ENCODE data around the gene SYT7. TPM values are rescaled to one million over a fixed set of nuclear protein-coding genes. Genes with fewer than 3 reads are reported as not detected.

Gene SYT7
- polyA plus RNA-seq, 2 of the 4 experiments (the other 2 are of a cell fraction): 0.37 to 1.0 TPM

DNA sequence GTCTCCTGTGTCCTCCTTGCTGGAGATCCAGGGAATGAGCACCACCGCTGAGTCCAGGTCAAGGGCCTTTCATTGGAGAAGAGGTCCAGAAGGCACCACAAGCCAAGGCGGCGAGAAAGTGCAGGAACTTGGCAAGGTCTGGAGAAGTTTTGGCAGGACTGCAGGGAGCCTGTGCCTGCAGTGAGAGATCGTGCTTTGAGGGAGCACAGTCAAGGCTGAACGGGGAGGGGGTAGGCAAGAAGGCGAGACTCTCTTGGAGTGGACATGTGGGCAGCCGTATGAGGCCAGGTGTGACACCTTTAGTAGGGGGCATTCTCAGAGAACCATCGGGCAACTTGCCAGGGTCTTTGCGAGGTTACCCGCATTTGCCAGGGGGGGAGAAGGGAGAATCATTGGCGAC is 41.9 kb downstream of the SYT7 start (continued):
- TF ChIP-seq HDAC2 (IDR thresholded peaks at IDR 0.05) (no peak), PHF8 (IDR thresholded peaks at IDR 0.05; ENCODE audit: borderline replicate concordance, low read depth) (no peak), HOXA7 (CRISPR knock-in tag; IDR thresholded peaks at IDR 0.05) (no peak)
- TF ChIP-seq, protein P1, sequence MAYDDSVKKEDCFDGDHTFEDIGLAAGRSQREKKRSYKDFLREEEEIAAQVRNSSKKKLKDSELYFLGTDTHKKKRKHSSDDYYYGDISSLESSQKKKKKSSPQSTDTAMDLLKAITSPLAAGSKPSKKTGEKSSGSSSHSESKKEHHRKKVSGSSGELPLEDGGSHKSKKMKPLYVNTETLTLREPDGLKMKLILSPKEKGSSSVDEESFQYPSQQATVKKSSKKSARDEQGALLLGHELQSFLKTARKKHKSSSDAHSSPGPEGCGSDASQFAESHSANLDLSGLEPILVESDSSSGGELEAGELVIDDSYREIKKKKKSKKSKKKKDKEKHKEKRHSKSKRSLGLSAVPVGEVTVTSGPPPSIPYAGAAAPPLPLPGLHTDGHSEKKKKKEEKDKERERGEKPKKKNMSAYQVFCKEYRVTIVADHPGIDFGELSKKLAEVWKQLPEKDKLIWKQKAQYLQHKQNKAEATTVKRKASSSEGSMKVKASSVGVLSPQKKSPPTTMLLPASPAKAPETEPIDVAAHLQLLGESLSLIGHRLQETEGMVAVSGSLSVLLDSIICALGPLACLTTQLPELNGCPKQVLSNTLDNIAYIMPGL (CRISPR knock-in tag; IDR thresholded peaks at IDR 0.05; ENCODE audit: borderline replicate concordance): no peak

DNA sequence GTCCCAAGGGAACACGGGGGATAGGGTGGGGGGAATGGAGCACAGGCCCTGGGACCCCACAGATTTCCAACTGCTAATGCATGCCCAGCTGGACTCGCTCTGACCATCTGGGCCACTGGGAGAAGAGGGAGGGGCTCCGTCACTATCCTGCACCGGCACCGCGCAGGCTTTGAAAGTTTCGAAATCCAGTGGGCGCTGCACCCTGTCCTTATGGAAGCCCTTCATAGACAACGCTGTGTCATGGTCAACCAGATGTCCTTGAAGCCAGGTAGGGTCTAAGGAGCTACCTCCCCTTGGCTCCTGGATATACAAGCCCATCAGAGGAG is 42.3 kb downstream of the SYT7 start:
- WGBS (ENCODE audit: missing lambda C conversion rate): 86% methylated on average over 9 of the region's 9 CpGs
- H3K4me3 ChIP-seq: no peak overlapping the region
- H3K4me2 ChIP-seq: no peak overlapping the region
- DNase-seq (ENCODE audit: low read depth in 1 of 2, low spot score in 1 of 2) (no peak), FAIRE-seq (no peak), ATAC-seq (no peak)
- ChIA-PET CTCF (interaction anchor here (1.1 to 2.1 kb wide), 4 partner anchors 13 to 92 kb away, joined by 3 to 13 read pairs (median 4); no protein-coding TSS in a partner anchor), POLR2A (no interaction called here)
- H3K9me3 ChIP-seq: no peaks in the 10 kb centered on the region
- TF ChIP-seq KDM5A (IDR thresholded peaks at IDR 0.05) (no peak), RNF2 (IDR thresholded peaks at IDR 0.05; ENCODE audit: borderline replicate concordance, low read depth) (no peak), HOXB5 (CRISPR knock-in tag; IDR thresholded peaks at IDR 0.05) (no peak), MAZ (IDR thresholded peaks at IDR 0.05; ENCODE audit: borderline replicate concordance, low read depth, low read length) (no peak), RCOR1 (IDR thresholded peaks at IDR 0.05; ENCODE audit: low read depth, low read length) (no peak), KDM1A (IDR thresholded peaks at IDR 0.05; ENCODE audit: low read depth) (no peak), FOSB (CRISPR knock-in tag; IDR thresholded peaks at IDR 0.05) (no peak), FOXS1 (CRISPR knock-in tag; IDR thresholded peaks at IDR 0.05) (no peak), EHF (CRISPR knock-in tag; IDR thresholded peaks at IDR 0.05) (no peak), CEBPB (IDR thresholded peaks at IDR 0.05) (no peak)
- TF ChIP-seq, protein P2, sequence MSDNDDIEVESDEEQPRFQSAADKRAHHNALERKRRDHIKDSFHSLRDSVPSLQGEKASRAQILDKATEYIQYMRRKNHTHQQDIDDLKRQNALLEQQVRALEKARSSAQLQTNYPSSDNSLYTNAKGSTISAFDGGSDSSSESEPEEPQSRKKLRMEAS (IDR thresholded peaks at IDR 0.05): no peak
- TF ChIP-seq, protein P3, sequence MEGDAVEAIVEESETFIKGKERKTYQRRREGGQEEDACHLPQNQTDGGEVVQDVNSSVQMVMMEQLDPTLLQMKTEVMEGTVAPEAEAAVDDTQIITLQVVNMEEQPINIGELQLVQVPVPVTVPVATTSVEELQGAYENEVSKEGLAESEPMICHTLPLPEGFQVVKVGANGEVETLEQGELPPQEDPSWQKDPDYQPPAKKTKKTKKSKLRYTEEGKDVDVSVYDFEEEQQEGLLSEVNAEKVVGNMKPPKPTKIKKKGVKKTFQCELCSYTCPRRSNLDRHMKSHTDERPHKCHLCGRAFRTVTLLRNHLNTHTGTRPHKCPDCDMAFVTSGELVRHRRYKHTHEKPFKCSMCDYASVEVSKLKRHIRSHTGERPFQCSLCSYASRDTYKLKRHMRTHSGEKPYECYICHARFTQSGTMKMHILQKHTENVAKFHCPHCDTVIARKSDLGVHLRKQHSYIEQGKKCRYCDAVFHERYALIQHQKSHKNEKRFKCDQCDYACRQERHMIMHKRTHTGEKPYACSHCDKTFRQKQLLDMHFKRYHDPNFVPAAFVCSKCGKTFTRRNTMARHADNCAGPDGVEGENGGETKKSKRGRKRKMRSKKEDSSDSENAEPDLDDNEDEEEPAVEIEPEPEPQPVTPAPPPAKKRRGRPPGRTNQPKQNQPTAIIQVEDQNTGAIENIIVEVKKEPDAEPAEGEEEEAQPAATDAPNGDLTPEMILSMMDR (IDR thresholded peaks at IDR 0.05): no peak
- TF ChIP-seq, protein P4, sequence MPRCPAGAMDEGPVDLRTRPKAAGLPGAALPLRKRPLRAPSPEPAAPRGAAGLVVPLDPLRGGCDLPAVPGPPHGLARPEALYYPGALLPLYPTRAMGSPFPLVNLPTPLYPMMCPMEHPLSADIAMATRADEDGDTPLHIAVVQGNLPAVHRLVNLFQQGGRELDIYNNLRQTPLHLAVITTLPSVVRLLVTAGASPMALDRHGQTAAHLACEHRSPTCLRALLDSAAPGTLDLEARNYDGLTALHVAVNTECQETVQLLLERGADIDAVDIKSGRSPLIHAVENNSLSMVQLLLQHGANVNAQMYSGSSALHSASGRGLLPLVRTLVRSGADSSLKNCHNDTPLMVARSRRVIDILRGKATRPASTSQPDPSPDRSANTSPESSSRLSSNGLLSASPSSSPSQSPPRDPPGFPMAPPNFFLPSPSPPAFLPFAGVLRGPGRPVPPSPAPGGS (IDR thresholded peaks at IDR 0.05): no peak
- no peak overlapping the region for H3K27ac ChIP-seq
- peaks cover 25% of the 10 kb centered on the region for H3K4me1 ChIP-seq

DNA sequence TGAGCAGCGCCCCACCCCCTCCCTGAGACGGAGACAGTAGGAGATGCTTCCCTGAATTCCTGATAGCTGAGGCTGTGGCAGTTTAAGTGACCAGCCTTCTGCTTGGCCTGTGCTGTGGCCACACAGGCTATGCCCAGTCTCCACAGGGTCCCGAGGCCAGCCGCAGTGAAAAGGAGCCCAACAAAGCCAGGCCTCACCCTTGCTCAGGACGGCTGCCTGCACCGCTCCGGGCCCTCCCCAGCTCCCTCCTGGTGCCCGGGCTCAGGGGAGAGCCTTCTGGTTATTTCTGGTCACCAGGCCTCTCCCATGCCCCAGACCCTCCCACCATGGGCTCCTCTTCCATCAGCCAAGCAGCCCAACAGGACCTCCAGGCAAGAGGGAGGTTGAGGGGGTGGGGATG is 43.5 kb downstream of the SYT7 start:
- POLR2A ChIA-PET: no interaction called here
- WGBS (ENCODE audit: missing lambda C conversion rate): 81% methylated on average over 6 of the region's 8 CpGs
- ATAC-seq: no peak
- Histone ChIP-seq H3K4me3 (no peak overlapping the region), H3K4me1 (peaks cover 22% of the 10 kb centered on the region), H3K9me3 (no peaks in the 10 kb centered on the region), H3K27ac (no peak overlapping the region), H3K4me2 (no peak overlapping the region)
- no peak for FAIRE-seq
- CTCF ChIA-PET: interaction anchor here (0.7 to 3.0 kb wide), 4 partner anchors 10 to 50 kb away, joined by 3 to 21 read pairs (median 3); no protein-coding TSS in a partner anchor
- no peak for TF ChIP-seq CEBPB (IDR thresholded peaks at IDR 0.05)
- no peak for TF ChIP-seq FOSL2 (IDR thresholded peaks at IDR 0.05)
- TF ChIP-seq FOSL2 (CRISPR knock-in tag; IDR thresholded peaks at IDR 0.05): no peak
- no peak for TF ChIP-seq GATA3 (IDR thresholded peaks at IDR 0.05; ENCODE audit: borderline replicate concordance)
- no peak for TF ChIP-seq TP53 (CRISPR knock-in tag; IDR thresholded peaks at IDR 0.05)
- TF ChIP-seq RFX5 (IDR thresholded peaks at IDR 0.05): no peak
- TF ChIP-seq CHD2 (IDR thresholded peaks at IDR 0.05; ENCODE audit: low read length, partially characterized antibody): no peak
- TF ChIP-seq, protein P5, sequence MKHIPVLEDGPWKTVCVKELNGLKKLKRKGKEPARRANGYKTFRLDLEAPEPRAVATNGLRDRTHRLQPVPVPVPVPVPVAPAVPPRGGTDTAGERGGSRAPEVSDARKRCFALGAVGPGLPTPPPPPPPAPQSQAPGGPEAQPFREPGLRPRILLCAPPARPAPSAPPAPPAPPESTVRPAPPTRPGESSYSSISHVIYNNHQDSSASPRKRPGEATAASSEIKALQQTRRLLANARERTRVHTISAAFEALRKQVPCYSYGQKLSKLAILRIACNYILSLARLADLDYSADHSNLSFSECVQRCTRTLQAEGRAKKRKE (CRISPR knock-in tag; IDR thresholded peaks at IDR 0.05; ENCODE audit: low read depth): no peak
- no peak for TF ChIP-seq ZSCAN20 (CRISPR knock-in tag; IDR thresholded peaks at IDR 0.05)
- no peak for TF ChIP-seq FOSB (CRISPR knock-in tag; IDR thresholded peaks at IDR 0.05)
- TF ChIP-seq MAZ (IDR thresholded peaks at IDR 0.05; ENCODE audit: borderline replicate concordance, low read depth, low read length): no peak
- no peak for TF ChIP-seq SMC3 (IDR thresholded peaks at IDR 0.05)
- TF ChIP-seq, protein P6, sequence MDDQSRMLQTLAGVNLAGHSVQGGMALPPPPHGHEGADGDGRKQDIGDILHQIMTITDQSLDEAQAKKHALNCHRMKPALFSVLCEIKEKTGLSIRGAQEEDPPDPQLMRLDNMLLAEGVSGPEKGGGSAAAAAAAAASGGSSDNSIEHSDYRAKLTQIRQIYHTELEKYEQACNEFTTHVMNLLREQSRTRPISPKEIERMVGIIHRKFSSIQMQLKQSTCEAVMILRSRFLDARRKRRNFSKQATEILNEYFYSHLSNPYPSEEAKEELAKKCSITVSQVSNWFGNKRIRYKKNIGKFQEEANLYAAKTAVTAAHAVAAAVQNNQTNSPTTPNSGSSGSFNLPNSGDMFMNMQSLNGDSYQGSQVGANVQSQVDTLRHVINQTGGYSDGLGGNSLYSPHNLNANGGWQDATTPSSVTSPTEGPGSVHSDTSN (IDR thresholded peaks at IDR 0.05): no peak
- no peak for TF ChIP-seq JUN (IDR thresholded peaks at IDR 0.05)
- no peak for TF ChIP-seq RARB (CRISPR knock-in tag; IDR thresholded peaks at IDR 0.05)
- no peak for TF ChIP-seq KDM5A (IDR thresholded peaks at IDR 0.05)
- no peak for TF ChIP-seq CBX2 (IDR thresholded peaks at IDR 0.05; ENCODE audit: borderline replicate concordance, low read depth)
- no peak for TF ChIP-seq SREBF2 (IDR thresholded peaks at IDR 0.05)
- DNase-seq (ENCODE audit: low read depth in 1 of 2, low spot score in 1 of 2): no peak
